ENCODE data around the gene NOD2.

NOD2 gene

GRCh38 chr16:50718061-50718760 is 24.8 kb downstream of the NOD2 start:
- DNase-seq, result no peak

GRCh38 chr16:50718761-50719400 is 25.5 kb downstream of the NOD2 start:
- no peak for DNase-seq

GRCh38 chr16:50719401-50720337 is 26.3 kb downstream of the NOD2 start:
- no peak for DNase-seq

DNA sequence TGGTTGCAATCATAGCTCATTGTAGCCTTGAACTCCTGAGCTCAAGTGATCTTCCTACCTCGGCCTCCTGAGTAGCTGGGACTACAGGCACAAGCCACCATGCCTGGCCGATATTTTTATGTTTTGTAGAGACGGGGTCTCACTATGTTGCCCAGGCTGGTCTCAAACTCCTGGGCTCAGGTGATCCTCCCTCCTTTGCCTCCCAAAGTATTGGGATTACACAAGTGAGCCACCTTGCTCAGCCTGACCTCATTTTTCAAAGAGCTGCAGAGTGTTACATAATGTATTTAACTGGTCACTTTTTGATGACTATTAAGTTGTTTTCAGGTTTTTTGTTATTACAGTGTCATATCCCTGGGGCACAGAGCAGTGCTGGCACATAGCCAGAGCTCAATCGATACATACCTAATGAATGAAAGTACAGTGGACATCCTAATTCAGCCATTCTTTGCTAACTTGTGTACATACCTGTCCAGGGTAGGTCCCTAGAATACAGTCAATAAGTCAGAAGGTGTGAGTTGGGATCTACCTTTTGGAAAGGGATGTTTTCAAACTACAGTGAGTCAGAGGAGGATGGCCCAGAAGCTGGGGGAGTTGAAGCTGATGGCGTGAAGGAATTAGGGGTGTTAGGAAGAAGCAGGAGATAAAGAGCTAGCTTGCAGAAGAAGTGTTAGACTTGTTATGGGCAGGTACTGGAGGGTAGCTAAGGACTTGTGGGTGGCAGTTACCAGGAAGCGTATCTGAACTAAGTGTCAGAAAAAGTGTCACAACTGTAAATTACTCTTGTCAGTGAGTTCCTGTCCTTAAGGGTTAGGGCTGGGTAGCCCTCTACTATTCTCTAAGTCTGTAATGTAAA is 28.4 kb downstream of the NOD2 start:
- DNase-seq, result no peak

DNA sequence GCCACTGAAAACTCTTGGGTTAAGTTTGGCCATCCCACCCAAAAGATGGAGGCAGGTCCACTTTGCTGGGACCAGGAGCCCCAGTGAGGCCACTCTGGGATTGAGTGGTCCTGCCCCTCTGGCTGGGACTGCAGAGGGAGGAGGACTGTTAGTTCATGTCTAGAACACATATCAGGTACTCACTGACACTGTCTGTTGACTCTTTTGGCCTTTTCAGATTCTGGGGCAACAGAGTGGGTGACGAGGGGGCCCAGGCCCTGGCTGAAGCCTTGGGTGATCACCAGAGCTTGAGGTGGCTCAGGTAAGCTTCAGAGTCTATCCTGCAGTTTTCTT is 29.0 kb downstream of the NOD2 start:
- no peak for DNase-seq

GRCh38 chr16:50722960-50723359 is 29.6 kb downstream of the NOD2 start:
- DNase-seq, result no peak

GRCh38 chr16:50724306-50724705 is 30.9 kb downstream of the NOD2 start:
- peak in 1 of 5 donors; percentile 39 for DNase-seq

GRCh38 chr16:50731130-50731988 is 38.0 kb downstream of the NOD2 start:
- DNase-seq, result peak in 2 of 5 donors; percentile 14 to 29

GRCh38 chr16:50731989-50732832 is 38.8 kb downstream of the NOD2 start:
- DNase-seq, result no peak

- DNase-seq, result no peak
Measured at GRCh38 chr16:50733468-50733867, 40.1 kb downstream of the NOD2 start.

DNA sequence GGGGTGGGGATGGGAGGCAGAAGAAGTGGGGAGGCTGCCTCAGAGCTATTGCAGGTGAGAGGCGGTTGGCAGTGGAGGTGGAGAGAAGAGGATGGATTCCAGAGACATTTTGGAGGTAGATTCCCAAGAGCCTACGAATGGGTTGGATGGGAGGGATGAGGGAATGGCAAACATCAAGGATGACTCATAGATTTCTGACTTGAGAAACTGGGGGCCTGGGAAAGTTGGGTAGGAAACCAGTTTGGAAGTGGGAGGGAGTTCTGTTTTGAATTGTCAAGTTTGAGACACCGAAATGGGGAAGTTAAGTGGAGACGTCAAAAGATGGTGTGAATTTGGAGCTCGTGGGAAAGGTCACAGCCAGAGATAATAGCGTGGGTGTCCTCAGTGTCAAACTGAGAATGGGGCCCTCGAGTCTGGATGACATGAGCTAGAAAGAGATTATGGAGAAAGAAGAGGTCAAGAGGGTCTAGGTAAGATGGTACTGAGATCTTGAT is 42.3 kb downstream of the NOD2 start:
- no peak for DNase-seq

DNA sequence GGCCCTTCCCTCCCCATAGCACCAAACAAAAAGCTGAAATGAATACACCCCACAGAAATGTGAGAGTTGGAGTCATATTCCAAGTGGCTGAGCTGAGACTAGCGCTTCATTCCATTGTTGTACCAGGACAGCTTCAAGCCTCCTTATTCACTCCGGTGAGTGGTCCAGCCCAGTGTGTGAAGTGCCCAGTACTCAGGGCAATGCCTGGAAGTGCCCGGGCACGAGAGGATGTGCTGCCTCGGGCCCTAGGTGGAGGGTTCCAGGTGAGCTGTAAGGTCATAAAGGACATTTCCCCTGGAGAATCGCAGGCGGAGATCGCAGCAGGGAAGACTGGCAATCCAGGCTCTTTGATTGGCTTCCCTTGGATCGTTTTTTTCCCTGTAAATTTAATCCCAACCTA is 43.0 kb downstream of the NOD2 start:
- no peak for DNase-seq

DNA sequence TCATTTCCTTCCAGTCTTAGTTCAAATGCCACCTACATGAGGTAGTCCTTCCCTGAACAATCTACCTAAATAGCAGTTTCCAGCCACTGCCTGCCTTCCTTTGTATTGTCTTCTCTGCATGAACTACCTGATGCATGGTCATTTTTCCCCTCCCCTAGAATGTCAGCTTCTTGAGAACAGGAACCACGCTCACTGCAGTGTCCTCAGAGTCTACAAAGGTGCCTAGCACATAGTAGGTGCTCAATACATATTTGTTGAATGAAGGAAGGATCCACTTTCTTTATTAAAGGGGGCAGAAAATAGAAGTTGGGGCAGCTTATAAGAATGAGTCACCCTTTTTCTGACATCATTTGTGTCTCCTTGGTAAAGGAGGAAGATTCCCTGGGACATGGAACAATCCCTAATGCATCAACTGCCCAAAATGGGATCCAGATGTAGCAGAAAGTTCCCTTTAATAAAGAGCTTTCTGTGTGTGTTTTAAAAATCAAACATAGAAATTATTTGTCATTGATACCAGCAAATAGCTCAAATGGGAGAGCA is 44.1 kb downstream of the NOD2 start:
- DNase-seq, result no peak

- DNase-seq, result no peak
Measured at GRCh38 chr16:50739031-50739430, 45.6 kb downstream of the NOD2 start.

GRCh38 chr16:50740736-50741135 is 47.3 kb downstream of the NOD2 start:
- no peak for DNase-seq

DNA sequence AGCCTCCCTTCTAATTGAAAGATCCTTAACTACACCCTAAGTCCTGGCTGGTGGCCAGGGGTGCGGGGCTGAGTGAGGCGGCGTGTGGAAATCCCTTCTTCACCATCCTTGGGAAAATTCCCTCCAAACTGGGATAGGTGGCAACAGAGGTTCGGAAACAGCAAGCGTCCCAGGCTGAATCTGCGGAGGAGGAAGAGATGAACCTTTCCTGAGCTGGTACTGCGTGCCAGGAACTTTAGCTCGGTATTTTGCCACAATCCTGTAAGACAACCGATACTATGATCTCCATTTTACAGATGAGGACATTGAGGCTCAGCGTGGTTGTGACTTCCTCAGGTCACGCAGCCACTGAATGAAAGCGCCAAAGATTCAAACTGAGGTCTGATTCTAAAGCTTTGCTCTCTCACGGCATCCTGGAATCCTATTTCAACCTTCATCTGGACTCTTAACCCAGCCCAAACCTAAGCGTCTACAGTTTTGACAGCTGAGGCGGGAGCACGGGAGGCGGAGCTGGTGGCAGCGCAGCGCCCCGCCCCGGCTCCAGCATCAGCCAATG is 47.9 kb downstream of the NOD2 start:
- DNase-seq, result no peak

DNA sequence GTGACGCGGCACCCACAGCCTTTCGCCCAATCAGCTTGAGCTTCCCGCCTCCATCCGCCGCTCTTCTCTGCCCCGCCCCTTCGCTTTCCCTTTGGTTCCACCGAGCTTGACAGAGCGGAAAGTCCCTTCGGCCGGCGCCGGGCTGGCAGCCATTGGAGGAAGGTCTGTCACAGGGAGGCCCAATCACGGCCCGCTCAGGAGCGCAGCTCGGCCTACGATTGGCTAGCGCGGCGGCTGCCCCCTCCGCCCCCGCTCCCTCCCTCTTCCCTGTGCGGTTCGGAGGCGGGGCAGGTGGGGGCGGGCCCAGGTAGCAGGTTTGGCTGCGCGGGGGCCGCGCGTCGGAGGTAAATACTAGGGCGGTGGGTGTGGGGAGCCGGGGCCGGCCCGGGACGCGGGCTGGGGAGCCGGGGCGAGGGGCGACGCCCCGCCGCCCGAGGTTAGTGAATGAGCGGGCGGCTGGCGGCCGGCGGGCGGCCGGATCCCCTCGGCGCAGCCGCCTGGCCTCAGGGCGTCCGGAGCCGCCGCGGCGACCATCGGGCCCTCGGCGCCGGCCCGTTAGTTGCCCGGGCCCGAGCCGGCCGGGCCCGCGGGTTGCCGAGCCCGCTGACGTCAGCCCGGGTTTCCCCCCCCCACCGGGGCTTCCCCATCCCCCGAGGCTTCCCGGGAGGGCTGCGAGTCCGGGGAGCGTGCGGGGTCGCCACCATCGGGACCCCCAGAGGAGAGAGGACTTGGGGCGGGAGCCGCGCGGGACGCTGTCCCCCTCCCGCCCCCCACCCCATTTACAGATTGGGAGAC is 48.6 kb downstream of the NOD2 start, which contains the start of gene CYLD:
TSS of gene CYLD (plus strand) at position 306 of the 795 bp plus-strand sequence. CDS start 7,613 bp downstream, outside the sequence.
- DNase-seq, result peak; percentile 100

- peak in 4 of 5 donors; percentile 48 to 57 (median 50) for DNase-seq
Measured at GRCh38 chr16:50742576-50743200, 49.3 kb downstream of the NOD2 start.
